Body of pancreas (tissue), 4 donors: Measurements from ENCODE around the gene RAP1B. TPM values are rescaled to one million over a fixed set of nuclear protein-coding genes. Genes with fewer than 3 reads are reported as not detected.

Experiments
- ATAC-seq: fragments of 150-250 bp; one replicate; pipeline ENCODE4 v1.9.1; 2016
- DNase-seq, 4 donors: peaks; one replicate each; pipeline ENCODE4 v3.0.0-alpha.2; 2019
- H3K27ac ChIP-seq, 4 donors: fragments of 200-600 bp; sonication (generic); 1 replicate in 3 of 4; 2 replicates in 1 of 4; pipeline versions ENCODE4 v1.5.1 to v1.6.1; 2016 to 2019; ENCODE audit warnings: mild to moderate bottlenecking in 1 of 4, mixed read lengths in 1 of 4, moderate library complexity in 1 of 4
- H3K27me3 ChIP-seq, 2 donors: fragments of 200-600 bp; sonication (generic); one replicate each; pipeline ENCODE4 v1.6.0; 2016; ENCODE audit warnings: mild to moderate bottlenecking in 1 of 2
- H3K36me3 ChIP-seq, 2 donors: fragments of 200-600 bp; sonication (generic); replicated peaks in 1 of 2; 2 replicates each; pipeline ENCODE4 v1.5.1; 2016; ENCODE audit warnings: low read depth in 2 of 2; ENCODE audit not compliant: insufficient read depth in 1 of 2
- H3K4me1 ChIP-seq: fragments of 200-600 bp; sonication (generic); one replicate; pipeline ENCODE4 v1.6.0; 2016
- H3K4me3 ChIP-seq, 2 donors: fragments of 200-600 bp; sonication (generic); 1 replicate in 1 of 2; 2 replicates in 1 of 2; pipeline ENCODE4 v1.5.1; 2016 to 2019
- H3K9me3 ChIP-seq, 3 donors: fragments of 200-600 bp; sonication (generic); 1 replicate in 2 of 3; 2 replicates in 1 of 3; pipeline ENCODE4 v1.5.1; 2016
- POLR2A ChIP-seq, 3 donors: fragments of 450-650 bp; IDR thresholded peaks; one replicate each; pipeline ENCODE4 v1.6.1; 2016; ENCODE audit warnings: antibody characterized with exemption in 3 of 3, mild to moderate bottlenecking in 2 of 3
- WGBS, 2 donors: methylation state at CpG; one replicate each; pipeline ENCODE4 v1.1.5; 2017; 5-methylcytosine and 5-hydroxymethylcytosine counted together
- intact Hi-C: fragments of 100-400 bp; cut with DNase I; formaldehyde crosslinking; loops from one replicate; pipeline ENCODE4 v1.15.1; 2023
- small RNA-seq: library from RNA; depleted of rRNA; stranded (forward); fragments of <200 nt; gene quantifications from one replicate; pipeline ENCODE3, GENCODE V24; 2016
- total RNA-seq, 2 donors: library from RNA; depleted of rRNA; stranded (reverse); fragments of >200 nt; gene quantifications; one replicate each; pipeline ENCODE4 v1.1.0, GENCODE V29; 2016
- TF ChIP-seq, protein P1 (sequence below), 7 experiments: fragments of 450-650 bp in 4 of 7; fragments of 200-600 bp in 3 of 7; sonication (generic) in 3 of 7; IDR thresholded peaks; one replicate each; pipeline ENCODE4 v1.5.1; 2016 to 2019; ENCODE audit warnings: antibody characterized with exemption in 7 of 7

The RAP1B gene
- total RNA-seq, 2 donors from 2014 or later: 47.5 to 74.5 TPM

DNA sequence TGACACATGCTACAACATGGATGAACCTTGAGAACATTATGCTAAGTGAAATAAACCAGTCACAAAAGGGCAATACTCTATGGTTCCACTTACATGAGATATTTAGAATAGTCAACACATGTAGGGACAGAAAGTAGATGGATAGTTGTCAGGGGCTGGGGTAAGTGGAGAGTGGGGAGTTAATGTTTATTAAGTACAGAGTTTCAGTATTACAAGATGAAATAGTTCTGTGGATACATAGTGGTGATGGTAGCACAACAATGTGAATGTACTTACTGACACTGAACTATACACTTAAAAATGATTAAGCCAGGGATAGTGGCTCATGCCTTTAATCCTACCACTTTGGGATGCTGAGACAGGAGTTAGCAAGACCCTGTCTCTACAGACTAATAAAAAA lies 84.8 kb downstream of the RAP1B start:
- H3K4me1 ChIP-seq: no peaks in the 10 kb centered on the region
- no peaks in the 10 kb centered on the region for H3K27me3 ChIP-seq
- intact Hi-C loops: no loop called here
- H3K4me3 ChIP-seq: no peak overlapping the region
- peaks cover 0 to 39% of the 10 kb centered on the region in 2 donors for H3K36me3 ChIP-seq
- no peak for TF ChIP-seq POLR2A (IDR thresholded peaks at IDR 0.05)
- TF ChIP-seq, protein P1, sequence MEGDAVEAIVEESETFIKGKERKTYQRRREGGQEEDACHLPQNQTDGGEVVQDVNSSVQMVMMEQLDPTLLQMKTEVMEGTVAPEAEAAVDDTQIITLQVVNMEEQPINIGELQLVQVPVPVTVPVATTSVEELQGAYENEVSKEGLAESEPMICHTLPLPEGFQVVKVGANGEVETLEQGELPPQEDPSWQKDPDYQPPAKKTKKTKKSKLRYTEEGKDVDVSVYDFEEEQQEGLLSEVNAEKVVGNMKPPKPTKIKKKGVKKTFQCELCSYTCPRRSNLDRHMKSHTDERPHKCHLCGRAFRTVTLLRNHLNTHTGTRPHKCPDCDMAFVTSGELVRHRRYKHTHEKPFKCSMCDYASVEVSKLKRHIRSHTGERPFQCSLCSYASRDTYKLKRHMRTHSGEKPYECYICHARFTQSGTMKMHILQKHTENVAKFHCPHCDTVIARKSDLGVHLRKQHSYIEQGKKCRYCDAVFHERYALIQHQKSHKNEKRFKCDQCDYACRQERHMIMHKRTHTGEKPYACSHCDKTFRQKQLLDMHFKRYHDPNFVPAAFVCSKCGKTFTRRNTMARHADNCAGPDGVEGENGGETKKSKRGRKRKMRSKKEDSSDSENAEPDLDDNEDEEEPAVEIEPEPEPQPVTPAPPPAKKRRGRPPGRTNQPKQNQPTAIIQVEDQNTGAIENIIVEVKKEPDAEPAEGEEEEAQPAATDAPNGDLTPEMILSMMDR (IDR thresholded peaks at IDR 0.05): no peak
- H3K27ac ChIP-seq: no peak overlapping the region
- DNase-seq (no peak), ATAC-seq (no peak)
- no peaks in the 10 kb centered on the region for H3K9me3 ChIP-seq

DNA sequence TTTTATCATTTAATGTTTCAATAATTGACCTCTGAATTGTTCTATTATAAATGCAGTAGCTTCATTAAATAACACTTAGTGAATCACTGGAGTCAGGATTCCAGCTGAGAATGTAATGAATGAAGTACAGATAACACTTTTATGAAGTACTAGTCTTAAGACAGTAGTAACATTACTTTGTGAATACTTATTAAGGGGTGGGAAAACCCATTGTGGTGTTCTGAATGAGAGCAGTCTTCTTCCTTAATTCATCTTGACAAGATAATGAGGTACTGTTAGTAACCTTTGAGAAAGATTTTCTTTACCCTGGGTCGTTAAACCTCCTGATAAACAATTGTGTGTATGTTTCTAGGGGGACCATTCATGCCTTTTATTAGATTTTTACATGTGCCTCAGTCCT lies 88.8 kb downstream of the RAP1B start:
- intact Hi-C loops: no loop called here
- Histone ChIP-seq H3K4me1 (no peaks in the 10 kb centered on the region), H3K9me3 (no peaks in the 10 kb centered on the region), H3K27ac (no peak overlapping the region), H3K4me3 (no peak overlapping the region), H3K27me3 (no peaks in the 10 kb centered on the region), H3K36me3 (peaks cover 0 to 33% of the 10 kb centered on the region in 2 donors)
- TF ChIP-seq, protein P1 (IDR thresholded peaks at IDR 0.05): no peak
- no peak for ATAC-seq
- WGBS, 2 donors: 83 to 94% methylated on average over 1 of the region's 1 CpG
- DNase-seq: no peak

Small RNA genes lying within 50 kb of the gene (small RNA-seq; reads per million reads assigned to genes)
- gene RF00017 (not detected), gene SNORA70G (not detected)

Other genes with a start within 250 kb of the RAP1B start
- 10 to 100 TPM; 29.6 to 34.9 TPM for gene NUP107, start 76.1 kb downstream of the RAP1B start, total RNA-seq
- 1 to 10 TPM; 2.1 to 2.6 TPM for gene SLC35E3, start 135.3 kb downstream of the RAP1B start, total RNA-seq
- gene MDM2, start 197.3 kb downstream of the RAP1B start, total RNA-seq: 10 to 100 TPM; 54.1 to 93.4 TPM